Dermis blood vessel endothelial cell (primary cell): Measurements from ENCODE around the gene ADISSP. TPM values are rescaled to one million over a fixed set of nuclear protein-coding genes. Genes with fewer than 3 reads are reported as not detected.

Experiments
- DNase-seq: peaks from one replicate; pipeline ENCODE4 v3.0.0; 2010
- total RNA-seq: library from RNA; depleted of rRNA; stranded (reverse); fragments of >200 nt; gene quantifications from 2 replicates; pipeline ENCODE4 v1.2.3, GENCODE V29; 2014

The ADISSP gene
- 12.1 and 34.7 TPM in 2 replicates for total RNA-seq

GRCh38 chr20:3767427-3768341 is at the start of gene ADISSP:
Gene ADISSP, minus strand, starts transcription at chr20:3767753. Its CDS starts 7,653 bp downstream, at chr20:3760100.
- peak; percentile 99 for DNase-seq

DNA sequence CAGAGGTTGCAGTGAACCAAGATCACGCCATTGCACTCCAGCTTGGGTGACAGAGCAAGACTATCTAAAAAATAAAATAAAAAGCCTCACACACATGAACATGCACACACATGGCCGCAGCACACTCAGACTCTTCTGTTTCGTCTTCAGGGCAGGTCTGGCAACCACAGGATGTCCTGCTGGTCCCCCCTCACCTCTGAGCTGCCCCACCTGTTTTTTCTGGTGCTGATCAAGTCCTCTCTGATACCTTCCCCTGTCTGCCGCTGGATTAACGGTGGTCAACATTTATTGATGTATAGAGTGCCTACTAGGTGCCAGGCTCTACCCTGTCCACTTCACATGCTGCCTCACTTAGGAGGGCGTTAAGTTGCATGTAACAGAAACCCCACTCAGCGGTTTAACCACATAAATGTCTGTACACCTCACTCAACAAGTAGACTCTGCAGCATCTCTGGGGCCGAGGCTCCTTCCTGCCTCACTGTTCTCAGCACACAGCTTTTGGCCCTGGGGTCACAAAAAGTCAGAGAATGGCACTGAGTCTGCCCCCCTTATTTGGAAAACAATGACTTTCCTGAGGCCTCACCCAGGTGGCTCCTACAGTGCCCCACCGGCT is 48.3 kb upstream of the ADISSP start:
- DNase-seq = no peak

DNA sequence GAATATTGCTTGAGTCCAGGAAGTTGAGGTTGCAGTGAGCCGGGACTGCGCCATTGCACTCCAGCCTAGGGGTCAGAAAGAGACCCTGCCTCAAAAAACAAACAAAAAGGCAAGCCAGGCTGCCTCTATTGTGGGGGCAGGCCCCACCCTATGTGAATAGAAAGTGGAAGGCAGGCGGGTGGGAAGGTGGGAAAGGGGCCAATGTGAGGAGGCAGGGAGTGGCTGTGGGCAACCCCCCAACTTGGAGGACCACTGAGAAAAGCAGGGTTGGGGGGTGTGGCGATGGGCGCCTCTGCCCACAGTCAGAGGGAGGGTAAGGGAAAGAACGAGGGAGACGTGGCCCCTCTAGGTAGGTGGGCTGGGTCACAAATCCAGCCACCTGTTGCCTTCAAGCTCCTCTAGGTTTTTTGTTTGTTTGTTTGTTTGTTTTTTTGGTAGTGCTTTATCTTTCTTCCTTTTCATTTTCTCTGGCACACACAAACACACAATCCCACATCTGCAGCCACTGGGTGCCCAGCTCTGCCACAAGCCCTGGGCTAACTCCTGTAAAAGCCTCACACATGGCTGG is 47.5 kb upstream of the ADISSP start:
- DNase-seq = no peak

GRCh38 chr20:3813848-3814581 is 46.5 kb upstream of the ADISSP start:
- DNase-seq = no peak

- no peak for DNase-seq
These were observed 45.7 kb upstream of the ADISSP start for GRCh38 chr20:3812975-3813847.

GRCh38 chr20:3812259-3812681 is 44.7 kb upstream of the ADISSP start:
- no peak for DNase-seq

- peak; percentile 99 for DNase-seq
These were observed 44.1 kb upstream of the ADISSP start for GRCh38 chr20:3811467-3812258.

DNA sequence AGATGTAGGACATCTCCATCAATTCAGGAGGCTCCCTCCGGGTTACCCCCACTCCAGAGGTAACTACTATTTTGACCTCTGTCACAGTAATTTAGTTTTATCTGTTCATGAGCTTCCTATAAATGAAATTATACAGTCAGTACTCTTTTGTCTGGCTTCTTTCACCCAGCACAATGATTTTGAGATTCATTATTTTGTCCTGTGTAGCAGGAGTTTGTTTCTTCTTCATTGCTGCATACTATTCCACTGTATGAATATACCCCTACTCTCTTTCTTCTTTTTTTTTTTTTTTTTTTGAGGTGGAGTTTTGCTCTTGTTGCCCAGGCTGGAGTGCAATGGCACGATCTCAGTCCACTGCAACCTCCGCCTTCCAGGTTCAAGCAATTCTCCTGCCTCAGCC is 41.0 kb upstream of the ADISSP start:
- no peak for DNase-seq

DNA sequence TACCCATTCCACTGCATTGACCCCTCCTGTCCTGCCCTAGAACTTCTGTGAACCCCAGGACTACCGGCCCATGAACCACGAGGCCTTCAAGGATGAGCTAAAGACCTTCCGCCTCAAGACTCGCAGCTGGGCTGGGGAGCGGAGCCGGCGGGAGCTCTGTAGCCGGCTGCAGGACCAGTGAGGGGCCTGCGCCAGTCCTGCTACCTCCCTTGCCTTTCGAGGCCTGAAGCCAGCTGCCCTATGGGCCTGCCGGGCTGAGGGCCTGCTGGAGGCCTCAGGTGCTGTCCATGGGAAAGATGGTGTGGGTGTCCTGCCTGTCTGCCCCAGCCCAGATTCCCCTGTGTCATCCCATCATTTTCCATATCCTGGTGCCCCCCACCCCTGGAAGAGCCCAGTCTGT is 37.2 kb upstream of the ADISSP start:
- no peak for DNase-seq

GRCh38 chr20:3804254-3804751 is 36.8 kb upstream of the ADISSP start:
- no peak for DNase-seq

GRCh38 chr20:3803854-3804253 is 36.3 kb upstream of the ADISSP start:
- no peak for DNase-seq

- no peak for DNase-seq
These were observed 35.7 kb upstream of the ADISSP start for GRCh38 chr20:3803289-3803688.

GRCh38 chr20:3802524-3803239 is 35.1 kb upstream of the ADISSP start:
- DNase-seq = no peak

DNA sequence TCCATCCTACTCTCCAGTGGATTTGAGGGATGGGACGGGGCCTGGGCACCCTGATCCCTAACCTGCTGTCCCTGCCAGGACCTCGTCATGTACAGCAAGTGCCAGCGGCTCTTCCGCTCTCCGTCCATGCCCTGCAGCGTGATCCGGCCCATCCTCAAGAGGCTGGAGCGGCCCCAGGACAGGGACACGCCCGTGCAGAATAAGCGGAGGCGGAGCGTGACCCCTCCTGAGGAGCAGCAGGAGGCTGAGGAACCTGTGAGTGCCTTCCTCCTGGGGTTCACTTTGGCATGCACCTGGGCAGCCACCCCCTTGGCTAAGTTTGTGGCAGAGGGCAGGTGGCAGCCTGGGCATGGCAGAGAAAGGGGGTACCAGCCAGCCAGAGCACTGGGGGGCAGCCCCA is 34.3 kb upstream of the ADISSP start:
- no peak for DNase-seq

GRCh38 chr20:3801299-3801698 is 33.7 kb upstream of the ADISSP start:
- DNase-seq = no peak

GRCh38 chr20:3800878-3801260 is 33.3 kb upstream of the ADISSP start:
- DNase-seq = no peak

DNA sequence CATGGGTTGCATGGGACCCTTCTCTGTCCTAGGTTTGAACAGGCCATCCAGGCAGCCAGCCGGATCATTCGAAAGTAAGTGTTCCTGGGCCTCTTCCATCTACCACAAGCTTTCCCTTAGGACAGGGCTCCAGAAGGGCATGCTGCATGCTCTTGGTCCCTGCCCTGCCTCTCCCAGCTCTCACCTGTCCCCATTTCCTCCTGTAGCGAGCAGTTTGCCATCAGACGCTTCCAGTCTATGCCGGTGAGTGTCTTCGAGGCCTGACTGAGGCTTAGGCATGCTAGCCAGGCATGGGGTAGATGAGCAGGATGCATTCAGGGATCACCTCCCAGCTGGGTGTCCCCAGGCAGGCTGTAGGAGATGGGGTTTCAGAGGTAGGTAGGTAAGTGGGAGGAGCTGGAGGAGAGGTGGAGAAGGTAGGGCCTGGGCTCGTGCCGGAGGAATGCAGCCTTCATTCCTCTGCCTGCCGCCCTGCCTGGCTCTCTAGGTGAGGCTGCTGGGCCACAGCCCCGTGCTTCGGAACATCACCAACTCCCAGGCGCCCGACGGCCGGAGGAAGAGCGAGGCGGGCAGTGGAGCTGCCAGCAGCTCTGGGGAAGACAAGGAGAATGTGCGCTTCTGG is 32.8 kb upstream of the ADISSP start:
- no peak for DNase-seq

GRCh38 chr20:3798908-3799248 is 31.3 kb upstream of the ADISSP start:
- DNase-seq = no peak

- DNase-seq = no peak
These were observed 30.8 kb upstream of the ADISSP start for GRCh38 chr20:3798373-3798768.
